Measurements from ENCODE around the gene PCDHB15.

DNA sequence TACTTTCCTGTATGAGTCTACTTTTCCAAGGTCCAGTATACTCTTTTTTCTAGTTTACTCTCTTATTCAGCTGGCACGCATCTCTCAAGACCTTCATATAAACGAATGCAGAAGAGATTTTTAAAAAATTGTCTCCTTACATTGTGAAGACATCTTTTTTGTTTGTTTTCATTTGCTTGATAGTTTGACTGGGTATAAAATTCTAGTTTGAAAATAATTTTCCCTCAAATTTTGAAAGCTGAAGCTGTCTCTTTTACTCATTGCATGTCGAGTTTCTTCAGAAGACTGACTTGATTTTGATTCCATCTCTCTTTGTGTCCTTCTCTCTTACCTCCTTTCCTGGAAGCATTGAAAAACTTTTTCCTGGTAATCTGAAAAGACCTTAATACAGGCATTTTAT is 48.8 kb upstream of the PCDHB15 start:
- TF ChIP-seq POLR2AphosphoS5 (IDR thresholded peaks at IDR 0.05) (no peak), POLR2A (IDR thresholded peaks at IDR 0.05) (no peak)
- TF ChIP-seq, protein P1, sequence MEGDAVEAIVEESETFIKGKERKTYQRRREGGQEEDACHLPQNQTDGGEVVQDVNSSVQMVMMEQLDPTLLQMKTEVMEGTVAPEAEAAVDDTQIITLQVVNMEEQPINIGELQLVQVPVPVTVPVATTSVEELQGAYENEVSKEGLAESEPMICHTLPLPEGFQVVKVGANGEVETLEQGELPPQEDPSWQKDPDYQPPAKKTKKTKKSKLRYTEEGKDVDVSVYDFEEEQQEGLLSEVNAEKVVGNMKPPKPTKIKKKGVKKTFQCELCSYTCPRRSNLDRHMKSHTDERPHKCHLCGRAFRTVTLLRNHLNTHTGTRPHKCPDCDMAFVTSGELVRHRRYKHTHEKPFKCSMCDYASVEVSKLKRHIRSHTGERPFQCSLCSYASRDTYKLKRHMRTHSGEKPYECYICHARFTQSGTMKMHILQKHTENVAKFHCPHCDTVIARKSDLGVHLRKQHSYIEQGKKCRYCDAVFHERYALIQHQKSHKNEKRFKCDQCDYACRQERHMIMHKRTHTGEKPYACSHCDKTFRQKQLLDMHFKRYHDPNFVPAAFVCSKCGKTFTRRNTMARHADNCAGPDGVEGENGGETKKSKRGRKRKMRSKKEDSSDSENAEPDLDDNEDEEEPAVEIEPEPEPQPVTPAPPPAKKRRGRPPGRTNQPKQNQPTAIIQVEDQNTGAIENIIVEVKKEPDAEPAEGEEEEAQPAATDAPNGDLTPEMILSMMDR (IDR thresholded peaks at IDR 0.05): no peak

Measured in suprapubic skin (tissue), 4 donors.